ENCODE data around the gene MYO1B.

The MYO1B gene

DNA sequence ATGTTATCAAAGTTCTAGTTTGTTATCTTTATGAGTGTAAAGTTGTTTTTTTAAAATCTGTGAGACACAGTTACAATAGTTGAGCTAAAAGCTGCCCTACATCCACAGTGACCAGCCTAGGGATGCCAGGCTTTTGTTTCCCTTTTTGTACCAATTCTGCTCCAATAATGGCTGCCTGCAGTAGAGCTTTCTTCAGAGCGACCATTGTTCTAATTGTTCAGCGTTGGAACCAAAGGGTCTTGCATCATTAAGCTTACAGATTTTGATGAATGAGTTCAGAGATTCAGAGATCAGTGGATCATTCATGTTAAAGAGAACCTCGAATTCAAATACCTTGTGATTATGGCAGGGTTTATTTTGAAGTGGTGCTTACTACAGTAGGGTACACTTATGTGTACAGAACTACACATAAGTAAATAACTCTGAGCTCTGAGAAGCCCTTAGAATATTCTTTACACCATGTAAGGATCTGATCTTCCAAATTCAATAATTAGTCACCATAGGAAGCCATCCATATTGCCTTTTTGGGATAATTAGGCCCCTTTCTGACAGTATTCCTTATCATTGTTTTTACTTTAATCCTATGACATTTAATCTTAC is 157.9 kb downstream of the MYO1B start:
- DNase-seq (ENCODE audit: low read depth in 2 of 2): no peak

DNA sequence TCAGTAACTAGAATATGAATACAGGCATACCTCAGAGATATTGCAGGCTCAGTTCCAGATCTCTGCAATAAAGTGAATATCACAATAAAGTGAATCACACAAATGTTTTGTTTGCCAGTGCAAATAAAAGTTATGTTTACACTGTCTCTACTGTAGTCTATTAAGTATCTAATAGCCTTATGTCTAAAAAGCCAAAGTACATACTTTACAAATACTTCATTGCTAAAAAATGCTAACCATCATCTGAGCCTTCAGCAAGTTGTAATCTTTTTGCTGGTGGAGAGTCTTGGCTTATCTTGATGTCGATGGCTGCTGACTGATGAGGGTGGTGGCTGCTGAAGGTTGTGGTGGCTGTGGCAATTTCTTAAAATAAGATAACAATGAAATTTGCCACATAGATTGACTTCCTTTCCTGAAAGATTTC is 159.4 kb downstream of the MYO1B start:
- no peak for DNase-seq (ENCODE audit: low read depth in 2 of 2)

DNA sequence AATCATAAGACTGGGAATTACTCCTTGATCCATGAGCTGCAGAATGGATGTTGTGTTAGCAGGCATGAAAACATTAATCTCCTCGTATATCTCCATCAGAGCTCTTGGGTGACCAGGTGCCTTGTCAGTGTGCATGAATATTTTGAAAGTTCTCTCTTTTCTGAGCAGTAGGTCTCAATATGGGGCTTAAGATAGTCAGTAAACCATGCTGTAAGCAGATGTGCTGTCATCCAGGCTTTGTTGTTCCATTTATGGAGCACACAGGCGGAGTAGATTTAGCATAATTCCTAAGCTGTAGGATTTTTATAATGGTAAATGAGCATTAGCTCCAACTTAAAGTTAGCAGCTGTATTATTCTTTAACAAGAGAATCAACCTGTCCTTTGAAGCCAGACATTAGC is 160.3 kb downstream of the MYO1B start:
- DNase-seq (ENCODE audit: low read depth in 2 of 2): no peak

DNA sequence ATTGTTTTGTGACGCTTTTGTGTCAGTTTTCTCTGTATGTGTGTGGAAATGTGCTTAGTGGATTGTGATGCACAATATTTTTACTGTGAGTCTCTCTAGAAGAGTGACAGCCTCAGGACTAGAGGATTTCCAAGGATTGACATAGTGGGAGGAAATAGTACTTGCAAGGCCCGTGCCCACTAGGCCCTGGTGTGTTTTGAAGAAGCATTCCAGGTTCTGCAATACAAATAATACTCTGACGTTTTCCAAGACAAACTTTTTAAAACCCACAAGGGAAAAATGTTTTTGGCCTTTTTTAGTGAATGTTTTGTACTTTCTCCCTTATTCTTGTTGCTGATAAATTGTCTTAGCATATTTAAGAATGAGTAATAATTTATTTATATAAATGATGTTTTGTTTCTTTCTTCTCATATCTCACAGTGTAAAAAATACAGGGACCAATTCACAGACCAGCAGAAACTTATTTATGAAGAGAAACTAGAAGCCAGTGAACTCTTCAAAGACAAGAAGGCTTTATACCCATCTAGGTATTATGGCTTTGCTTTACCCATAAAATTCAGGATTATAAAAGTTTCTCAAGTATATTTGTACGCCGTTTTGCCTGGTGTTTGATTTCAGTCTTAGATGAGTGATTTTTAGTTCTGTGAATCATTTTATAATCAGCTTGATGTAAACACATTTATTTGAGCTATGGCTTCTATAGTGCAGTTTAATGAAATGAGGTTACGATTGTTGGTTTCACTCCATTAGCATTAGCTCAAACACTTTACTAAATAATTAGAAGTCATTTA is 165.6 kb downstream of the MYO1B start:
- no peak for DNase-seq (ENCODE audit: low read depth in 2 of 2)

DNA sequence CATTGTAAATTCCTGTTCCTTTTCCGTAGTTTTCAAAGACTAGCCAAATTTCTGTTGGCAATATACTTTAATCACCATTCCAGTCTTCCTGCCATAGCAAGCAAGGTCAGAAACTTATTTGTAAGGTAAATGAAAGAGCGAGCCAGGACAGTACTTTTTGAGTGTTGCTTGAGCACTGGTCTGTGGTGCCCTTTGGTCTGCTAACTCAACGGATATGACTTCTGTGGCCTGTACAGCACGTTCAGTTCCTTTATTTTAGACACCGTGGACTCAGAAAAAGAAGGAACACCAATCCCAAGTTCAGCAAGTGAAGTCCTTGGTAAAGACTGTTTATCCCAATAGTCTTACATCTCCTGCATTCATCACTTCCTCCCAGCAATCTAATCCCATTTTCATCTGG is 166.3 kb downstream of the MYO1B start:
- no peak for DNase-seq (ENCODE audit: low read depth in 2 of 2)

DNA sequence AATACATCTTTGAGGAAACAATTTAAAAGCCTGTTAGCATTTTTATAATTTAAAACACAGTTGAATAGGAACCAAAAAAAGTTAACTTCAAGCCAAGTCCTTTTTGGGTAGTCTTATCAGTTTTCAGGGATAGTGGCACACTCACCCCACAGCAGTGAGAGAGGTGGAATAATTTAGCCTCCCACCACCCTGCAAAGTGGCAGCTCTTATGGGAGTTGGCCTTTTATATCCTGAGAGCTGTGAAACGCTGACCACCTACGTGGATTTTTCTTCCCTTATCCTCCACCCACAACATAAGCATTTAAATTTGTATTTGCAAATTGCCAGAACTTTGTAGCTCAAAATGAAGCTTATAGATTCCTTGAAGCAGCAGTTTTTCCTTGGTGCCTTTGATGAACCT is 167.1 kb downstream of the MYO1B start:
- DNase-seq (ENCODE audit: low read depth in 2 of 2): no peak

DNA sequence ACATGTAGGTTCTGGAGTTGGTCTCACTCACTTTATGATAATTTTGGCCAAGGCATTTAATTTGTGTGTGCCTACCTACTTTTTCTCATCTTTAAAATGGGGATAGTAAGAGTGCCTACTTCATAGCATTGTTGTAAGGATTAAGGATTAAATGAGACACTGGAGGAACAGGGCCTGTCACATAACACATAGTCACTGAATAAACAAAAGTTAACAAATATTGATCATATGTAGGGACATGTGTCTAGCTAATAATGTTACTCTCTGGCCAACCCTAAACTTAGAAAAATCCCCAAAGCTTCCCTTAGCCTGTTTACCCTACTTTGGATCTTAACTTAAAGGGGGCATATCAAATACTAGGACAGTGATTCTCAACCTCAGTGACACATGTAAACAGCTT is 169.9 kb downstream of the MYO1B start:
- no peak for DNase-seq (ENCODE audit: low read depth in 2 of 2)

DNA sequence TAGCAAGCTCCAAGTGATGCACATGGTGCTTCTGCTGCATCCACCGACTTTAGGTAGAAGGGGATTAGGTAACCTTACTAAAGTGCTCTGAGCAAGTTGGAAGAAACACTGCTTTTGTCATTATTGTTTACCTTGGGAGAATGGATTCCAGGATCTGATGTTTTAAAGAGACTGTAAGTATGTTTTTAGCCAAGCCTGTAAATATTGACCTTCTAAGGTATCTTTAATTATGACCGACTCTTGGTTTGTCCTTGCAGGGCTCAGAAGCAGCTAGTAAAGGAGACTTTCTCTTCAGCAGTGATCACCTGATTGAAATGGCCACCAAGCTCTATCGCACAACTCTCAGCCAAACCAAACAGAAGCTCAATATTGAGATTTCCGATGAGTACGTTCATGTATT is 170.7 kb downstream of the MYO1B start:
- DNase-seq (ENCODE audit: low read depth in 2 of 2): no peak

DNA sequence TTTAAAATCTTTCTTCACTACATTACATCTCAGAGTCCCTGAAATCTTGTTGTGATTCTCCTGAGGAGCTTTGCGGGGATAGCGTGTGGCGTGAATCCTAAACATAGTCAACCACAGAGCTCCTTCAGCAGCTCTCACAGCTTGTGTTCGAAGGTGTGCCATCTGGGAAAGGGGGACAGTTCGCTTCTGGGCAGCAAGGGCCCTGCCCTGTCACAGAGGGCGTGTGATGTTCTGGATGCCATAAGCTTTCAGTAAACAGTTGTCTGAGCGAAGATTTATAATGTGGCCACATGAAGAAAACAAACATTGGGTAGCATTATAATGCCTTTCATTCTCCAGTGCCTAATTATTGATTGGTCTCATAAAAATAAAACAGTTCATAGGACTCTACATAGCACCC is 172.5 kb downstream of the MYO1B start:
- DNase-seq (ENCODE audit: low read depth in 2 of 2): no peak

DNA sequence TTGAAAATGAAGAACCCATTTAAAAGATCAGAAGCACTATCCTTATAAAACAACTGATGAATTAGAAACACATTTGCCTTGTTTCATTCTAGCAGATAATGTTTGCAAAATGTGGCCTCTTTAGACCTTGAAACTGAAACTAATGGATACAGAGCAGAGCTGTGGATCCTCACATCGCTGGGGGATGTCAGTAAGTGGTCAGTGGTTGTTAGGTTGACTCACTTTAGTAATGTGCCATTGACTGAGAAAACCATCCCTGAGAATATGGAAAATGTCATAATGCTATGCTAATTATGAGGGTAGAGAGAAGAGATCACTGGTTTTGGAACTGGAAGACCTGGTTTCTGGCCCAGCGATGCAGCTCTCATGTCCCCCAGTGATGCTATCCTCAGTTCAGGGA is 176.7 kb downstream of the MYO1B start:
- DNase-seq (ENCODE audit: low read depth in 2 of 2): no peak

DNA sequence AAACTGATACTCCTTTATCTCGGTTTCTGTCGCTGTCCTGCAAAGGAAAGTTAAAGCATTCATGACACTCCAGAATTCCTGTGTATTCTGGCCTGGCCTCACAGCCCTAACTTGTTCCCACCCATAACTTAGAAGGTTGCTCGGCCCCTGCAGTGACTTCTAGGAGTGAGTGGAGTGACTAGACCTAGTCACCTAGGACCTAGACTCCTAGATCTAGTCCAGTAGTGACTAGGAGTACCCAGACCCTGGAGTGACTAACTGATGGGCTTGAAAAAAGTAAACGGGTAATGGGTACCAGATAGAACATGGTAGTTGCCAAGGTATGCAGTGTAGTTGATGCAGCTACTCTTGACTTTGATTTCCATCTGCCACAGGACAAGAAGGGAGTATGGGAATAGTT is 181.8 kb downstream of the MYO1B start:
- no peak for DNase-seq (ENCODE audit: low read depth in 2 of 2)

DNA sequence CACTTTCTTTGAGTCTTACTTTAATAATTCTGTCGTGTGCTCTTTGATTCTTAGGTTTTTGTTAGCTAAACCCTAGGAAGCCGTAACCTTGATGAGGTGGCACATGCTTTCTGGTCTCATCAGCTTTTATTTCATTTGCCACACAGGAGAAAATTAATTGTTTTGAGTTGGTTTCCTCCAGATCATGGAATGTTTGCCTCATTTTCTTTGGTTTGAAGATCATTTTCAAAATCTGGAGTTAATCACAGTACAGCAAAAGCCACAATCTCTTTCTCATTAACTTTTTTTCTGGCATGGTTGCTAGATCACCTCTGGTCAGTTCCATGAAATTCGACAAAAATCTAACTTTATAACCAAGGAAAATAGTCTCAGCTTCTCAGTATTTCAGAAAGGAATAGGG is 182.9 kb downstream of the MYO1B start:
- DNase-seq (ENCODE audit: low read depth in 2 of 2): no peak

DNA sequence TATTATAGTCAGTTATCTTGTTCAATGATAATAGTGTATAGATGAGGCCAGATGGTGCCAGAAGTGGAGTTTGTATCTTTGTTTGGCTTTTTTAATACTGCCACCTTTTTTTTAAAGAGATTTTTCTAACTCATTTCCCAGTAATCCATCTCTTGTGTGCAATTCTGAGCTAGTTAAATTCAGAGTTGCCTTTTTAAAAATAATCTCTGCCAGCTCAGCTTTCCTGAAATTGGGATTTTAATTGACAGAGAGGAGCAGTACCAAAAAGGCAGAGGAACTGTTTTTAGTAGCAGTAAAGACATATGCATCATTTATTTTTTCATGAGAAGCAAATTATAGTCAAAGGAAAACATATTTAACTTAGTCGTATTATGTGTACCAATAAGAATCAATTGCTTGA is 185.3 kb downstream of the MYO1B start:
- DNase-seq (ENCODE audit: low read depth in 2 of 2): no peak

DNA sequence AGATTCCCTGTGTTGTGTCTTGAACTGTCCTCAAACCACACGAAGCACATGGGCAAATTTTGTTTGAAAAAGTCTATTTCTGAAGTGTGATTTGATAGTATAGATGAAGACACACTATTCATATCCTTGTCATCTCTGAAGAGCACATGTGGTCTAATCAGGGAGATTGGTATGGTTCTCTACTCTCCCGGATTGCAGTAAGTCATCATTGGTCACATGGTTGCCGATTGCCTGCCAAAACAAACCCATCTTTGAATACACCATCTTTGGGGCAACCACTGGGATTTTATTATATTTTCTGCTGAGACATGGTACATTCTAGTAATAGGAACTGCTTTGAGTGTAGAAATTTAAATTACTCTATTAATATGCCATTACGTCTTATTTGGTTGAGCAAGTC is 186.9 kb downstream of the MYO1B start:
- DNase-seq (ENCODE audit: low read depth in 2 of 2): no peak

DNA sequence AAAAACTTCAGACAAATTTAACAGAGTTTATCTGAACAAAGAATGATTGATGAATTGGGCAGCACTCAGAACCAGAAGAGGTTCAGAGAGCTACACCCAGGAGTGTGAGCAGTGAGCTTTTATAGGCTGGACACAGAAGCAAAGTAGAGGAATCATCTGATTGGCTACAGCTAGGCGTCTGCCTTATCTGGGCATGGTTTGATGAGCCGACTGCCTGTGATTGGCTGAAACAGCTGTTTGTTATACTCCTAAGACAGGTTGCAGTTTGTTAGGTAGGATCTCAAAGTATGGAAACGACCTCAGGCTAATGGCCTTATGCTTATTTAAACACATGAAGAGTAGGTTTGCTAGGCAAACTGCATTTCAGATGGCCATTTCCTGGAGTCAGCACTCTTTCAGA is 188.9 kb downstream of the MYO1B start:
- no peak for DNase-seq (ENCODE audit: low read depth in 2 of 2)

DNA sequence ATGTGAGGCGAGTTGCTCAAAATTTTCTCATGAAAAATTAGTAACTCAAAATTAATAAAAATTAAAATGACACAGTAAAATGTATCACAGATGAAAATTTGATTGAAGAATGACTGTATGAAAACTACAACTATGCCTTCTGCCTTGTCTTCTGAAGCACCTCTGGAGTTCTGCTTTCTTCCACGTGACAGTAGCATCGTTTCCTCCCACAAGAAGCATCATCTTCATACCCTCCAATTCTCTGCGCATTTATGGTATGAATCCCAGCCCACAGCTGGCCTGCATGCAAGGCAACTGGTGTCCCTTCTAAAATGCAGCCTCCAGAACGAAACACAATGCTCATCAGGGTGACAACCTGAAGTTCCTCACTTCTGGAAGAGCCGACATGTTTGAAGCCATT is 189.9 kb downstream of the MYO1B start:
- DNase-seq (ENCODE audit: low read depth in 2 of 2): no peak

DNA sequence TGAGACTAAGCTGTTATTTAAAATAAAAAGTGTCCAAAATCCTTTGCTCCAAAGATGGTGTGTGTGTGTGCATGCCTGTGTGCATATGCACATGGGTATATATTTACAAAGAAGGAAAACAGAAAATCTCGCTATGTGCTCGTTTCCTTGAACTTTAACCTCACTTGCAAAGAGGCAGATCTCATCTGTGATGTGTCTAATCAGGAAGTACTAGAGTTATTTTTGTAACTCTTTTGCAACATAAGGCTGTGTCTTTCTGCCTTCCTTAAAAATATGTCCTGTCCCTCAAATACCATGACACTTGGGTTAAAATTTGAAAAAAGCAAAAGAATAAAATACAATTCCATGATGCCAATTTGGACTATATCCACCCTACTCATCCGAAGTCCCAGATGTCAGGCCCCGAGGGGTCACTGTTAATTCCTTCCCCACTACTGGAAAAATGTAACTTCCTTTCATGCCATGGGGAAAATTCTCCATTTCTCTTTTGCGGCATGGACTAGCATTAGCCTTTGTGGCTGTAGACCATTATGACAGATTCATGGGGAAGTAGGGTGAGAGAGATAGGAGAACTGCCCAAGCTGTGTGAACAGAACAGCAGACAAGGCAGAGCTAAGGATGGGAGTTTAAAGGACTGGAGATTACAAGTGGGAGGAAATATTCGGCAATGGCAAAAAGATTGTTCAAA is 191.3 kb downstream of the MYO1B start:
- DNase-seq (ENCODE audit: low read depth in 2 of 2): no peak

DNA sequence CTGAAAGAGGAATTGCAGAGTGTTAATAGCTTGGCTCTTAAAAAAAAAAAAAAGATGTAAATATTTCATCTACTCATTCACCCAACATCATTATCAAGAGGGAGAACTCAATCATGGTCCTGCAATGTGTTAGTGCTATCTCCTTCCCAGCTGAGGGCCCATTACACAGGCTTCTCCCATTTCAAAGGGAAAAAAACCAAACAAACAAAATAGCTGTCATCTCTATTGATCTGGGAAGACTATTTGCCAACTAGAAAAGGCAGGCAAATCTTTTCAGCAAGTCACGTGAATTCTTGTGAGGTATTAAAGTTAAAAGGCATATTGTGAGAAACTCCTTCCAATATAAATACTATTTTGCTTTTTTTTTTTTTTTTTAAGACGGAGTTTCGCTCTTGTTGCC is 194.3 kb downstream of the MYO1B start:
- DNase-seq (ENCODE audit: low read depth in 2 of 2): no peak

DNA sequence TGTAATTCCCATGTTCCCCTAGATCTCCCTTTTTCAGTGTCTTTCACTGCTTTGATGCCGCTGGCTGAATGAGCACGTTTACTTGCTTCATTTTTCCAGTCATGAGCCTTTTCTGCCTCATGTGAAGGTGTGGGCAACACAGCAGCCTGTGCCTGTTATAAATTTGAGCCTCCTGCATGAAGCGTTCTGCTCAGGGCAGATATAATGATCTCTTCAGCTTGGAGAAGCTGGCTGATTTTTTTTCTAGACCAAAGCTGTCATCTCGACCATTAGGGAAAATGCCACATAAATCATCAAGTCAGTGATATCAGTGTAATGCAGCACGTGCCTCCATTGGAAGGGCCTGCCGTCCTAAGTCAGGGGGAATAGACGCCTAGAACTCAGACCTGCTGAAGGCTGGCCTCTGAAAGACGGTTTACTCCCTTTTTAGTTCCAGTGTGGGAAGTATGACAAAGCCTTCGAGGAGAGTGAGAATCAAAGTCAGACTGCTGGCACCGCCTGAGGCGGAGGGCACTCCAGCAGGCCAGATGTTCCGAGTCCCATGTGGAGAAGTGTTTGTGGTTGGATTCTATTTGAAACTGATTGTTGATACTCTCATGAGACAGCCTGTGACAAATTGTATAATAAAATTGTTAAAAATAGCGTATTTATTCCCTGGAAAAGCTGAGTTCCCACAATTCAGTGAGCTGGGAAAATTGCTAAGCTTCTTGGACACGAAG is 196.5 kb downstream of the MYO1B start:
- DNase-seq (ENCODE audit: low read depth in 2 of 2): no peak

DNA sequence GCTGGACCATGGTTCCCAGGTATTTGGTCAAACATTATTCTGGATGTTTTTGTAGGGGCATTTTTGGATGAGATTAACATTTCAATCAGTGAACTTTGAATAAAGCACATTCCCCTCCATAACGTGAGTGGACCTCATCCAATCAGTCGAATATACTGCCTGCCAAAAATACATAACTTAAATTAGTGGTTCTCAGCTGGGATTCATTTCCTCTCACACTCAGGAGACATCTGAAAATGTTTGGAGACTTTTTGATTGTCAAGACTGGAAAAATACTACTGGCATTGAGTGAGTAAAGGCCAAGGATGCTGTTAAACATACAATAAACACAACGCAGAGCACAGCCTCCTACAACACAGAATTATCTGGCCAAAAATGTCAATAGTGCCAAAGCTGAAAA is 198.2 kb downstream of the MYO1B start:
- no peak for DNase-seq (ENCODE audit: low read depth in 2 of 2)

DNA sequence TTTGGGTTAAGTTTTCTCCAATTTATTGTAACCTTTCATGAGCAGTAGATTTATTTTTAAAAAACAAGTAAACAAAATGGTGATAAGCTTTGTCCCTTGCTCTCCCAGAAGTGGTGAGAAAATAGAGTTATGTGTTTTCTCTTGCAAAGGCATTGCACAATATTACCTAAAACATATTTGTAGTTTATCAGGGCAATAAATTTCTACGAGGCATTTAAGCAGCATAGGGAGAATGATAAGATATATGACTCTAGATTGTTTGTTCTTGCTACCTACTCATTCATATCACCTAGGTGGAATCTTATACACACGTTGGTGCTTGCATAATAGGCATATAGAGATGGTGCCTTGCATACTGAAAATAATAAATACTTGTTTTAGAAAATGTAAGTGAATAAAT is 201.7 kb downstream of the MYO1B start:
- DNase-seq (ENCODE audit: low read depth in 2 of 2): no peak

DNA sequence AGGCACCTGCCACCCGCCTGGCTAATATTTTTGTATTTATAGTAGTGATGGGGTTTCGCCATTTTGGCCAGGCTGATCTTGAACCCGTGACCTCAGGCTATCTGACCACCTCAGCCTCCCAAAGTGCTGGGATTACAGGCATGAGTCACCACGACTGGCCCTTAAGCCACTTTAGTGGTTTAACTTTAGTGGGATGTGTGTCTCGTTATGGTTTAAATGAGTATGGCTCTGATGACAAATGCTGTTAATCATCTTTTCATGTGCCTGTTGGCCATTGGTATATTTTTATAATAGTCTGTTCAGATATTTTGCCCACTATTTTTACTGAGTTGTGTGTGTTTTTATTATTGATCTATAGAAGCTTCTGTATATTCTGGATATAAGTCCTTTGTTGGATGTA is 205.9 kb downstream of the MYO1B start:
- DNase-seq (ENCODE audit: low read depth in 2 of 2): no peak

DNA sequence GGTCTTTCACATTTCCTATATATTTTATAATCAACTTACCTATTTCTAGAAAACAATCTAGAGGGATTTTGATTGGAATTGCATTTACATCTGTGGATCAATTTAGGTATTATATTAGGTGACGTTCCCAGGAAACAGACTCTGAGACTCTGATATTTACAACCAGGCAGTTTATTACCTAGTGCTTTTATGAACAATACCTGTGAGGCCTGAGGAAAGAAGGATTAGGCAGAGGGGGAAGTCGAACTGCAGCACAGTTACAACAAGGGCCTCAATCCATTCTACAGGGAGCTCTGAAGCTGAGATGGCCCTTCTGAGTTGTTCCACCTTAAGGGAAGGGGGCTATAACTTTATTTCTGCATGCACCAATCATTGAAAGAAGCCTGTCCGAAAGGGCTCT is 206.9 kb downstream of the MYO1B start:
- DNase-seq (ENCODE audit: low read depth in 2 of 2): no peak

All from stimulated activated CD8-positive, alpha-beta memory T cell treated with anti-CD3 and anti-CD28 coated beads, Interleukin-7, amount 100 ng/mL, for 1 hour (primary cell).